ENCODE data around the gene PPFIA1.
A peak's percentile ranks its signal among the peaks of the same experiment; 100 is the strongest.

The PPFIA1 gene

DNA sequence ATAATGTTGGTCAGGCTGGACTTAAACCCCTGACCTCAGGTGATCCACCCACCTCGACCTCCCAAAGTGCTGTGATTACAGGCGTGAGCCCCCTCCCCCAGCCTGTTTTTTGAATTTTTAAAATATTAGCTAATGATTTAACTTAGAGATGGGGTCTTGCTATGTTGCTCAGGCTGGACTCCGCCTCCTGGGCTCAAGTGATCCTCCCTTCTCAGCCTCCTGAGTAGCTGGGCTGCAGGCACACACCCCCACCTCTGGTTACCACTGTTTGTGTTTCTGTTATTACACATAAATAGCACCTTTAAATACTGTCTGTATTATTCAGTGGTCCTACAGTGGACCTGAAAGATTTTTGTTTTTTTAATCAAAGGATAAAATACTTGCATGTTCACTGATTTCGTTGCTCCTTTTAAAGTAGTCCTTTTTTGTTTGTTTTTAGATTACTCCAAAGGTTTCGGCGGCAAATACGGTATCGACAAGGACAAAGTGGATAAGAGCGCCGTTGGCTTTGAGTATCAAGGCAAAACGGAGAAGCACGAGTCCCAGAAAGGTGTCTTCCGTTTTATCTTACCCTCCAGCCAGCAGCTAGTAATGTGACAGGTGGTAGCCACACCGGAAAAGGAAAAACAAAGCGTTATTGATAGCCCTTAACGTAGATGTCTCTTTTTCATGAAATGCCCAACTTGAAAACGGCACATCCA is 149.0 kb downstream of the PPFIA1 start:
- no peak for DNase-seq

GRCh38 chr11:70420008-70420464 is 149.5 kb downstream of the PPFIA1 start:
- DNase-seq, result peak in 2 of 3 donors; percentile 16 to 24

DNA sequence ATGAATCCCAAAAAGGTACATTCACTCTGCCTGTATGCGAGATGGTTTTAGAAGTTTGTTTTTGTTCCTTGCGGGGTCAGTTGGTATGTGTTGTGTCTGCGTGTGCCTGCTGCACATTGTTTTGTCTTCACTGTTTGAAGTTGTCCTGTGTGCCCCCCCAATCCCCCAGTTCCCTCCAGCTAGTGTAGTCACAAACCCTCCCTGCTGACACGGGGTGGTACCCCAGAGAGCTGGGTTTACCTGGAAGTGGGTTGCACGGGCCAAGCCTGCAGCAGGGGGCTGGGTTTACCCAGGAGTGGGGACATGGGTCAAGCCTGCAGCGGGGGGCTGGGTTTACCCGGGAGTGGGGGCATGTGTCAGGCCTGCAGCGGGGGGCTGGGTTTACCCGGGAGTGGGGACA is 150.0 kb downstream of the PPFIA1 start:
- DNase-seq, result no peak

GRCh38 chr11:70421123-70421522 is 150.6 kb downstream of the PPFIA1 start:
- DNase-seq, result peak; percentile 32 to 49 (median 42)

DNA sequence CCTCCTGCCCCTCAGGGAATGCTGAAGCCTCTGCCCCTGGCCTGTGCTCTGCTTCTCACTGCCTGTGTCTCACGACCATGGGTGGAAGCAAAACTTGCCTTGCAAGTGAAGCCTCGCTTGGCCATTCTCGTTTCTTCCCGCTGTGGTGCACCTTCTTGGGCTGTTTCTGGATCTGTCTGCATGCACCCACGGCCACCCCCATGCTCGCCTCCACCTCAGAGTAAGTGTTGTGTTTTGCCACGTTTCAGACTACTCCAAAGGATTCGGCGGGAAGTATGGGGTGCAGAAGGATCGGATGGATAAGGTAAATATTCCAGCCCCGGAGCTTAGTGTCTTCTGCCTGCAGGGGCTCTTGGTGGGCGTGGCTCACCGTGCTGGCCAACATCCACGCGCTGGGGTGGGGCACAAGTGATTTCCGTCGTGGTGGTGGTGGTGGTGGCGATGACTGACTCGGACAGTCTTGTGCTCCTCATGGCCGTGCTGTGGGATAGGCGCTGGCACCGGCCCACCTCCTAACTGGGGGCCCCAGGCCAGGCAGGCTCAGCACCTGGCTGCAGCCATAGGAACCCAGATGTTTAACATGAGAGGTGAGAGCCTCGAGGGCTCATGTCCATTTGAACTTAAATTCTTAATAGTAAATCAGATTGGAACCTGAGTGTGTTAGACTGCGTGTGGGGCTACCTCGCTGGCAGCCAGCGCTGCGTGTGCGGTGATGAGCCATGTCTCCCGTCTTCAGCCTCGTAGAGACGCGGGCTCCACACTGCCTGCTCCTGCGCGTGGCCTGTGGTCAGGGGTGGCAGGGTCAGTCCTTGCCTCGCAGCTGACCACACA is 152.4 kb downstream of the PPFIA1 start:
- DNase-seq, result no peak

- peak; percentile 93 to 95 (median 95) for DNase-seq
Measured at GRCh38 chr11:70423523-70424505, 153.3 kb downstream of the PPFIA1 start.

- DNase-seq, result no peak
Measured at GRCh38 chr11:70424765-70425344, 154.4 kb downstream of the PPFIA1 start.

DNA sequence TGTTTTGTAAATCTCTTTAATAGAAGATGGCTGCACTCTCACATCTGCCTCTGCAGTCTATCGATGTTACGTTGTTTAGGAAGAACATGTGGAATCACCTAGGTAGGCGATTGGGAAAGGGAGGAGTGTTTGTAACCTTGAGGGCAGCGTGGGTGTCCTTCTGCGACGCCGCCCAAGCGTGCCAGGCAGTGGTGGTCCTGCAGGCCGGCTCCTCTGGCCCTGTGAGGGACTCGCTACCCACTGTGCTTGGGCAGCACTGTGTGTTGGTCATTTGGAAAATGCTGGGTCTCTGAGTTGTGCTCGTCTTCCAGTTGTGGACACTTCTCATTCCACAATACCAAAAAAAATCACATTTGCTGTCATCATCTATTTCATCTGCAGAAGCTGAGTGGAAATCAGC is 156.9 kb downstream of the PPFIA1 start:
- no peak for DNase-seq

DNA sequence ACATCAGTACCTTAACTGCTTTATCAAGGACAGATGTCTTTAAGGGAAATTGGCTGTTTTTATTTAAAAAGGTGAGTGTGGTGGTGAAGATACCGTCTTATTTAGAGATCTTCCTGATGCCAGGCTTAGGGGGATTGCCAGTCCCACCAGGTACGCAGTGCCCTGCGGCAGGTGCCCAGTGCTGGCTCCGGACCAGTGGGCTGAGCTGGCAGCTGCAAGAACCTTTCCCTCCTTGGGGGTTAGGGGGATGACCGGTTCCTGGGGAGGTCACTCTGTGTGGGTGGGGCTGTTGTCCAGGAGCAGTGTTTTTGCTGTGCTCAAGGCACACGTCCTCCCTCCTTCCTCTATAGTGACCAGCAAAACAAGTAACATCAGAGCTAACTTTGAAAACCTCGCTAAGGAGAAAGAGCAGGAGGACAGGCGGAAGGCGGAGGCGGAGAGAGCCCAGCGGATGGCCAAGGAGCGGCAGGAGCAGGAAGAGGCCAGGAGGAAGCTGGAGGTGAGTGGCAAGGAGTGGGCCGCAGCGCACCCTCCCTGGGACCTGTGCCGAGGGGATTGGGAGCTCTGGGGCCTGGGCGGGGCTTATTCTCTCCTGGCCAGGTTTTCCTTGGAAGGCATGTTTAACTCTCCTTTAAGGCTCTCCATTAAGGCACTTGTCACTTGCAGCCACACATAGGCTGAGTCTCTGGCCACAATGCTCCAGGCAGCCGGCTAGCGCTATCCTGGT is 158.4 kb downstream of the PPFIA1 start:
- DNase-seq, result no peak

DNA sequence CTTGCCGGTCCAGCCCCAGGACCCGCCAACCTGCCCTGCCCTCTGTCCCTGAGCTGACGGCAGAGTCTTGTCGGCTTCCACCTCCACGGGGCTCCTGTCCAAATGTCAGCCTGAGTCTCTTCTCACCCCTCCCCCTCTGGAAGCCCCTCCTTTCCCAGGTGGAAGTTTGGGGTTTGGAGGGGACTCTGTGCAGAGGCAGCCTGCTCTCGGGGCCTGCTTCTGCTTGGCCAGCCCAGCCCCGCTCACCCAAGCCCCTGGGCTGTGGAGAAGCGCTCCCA is 158.9 kb downstream of the PPFIA1 start:
- no peak for DNase-seq

- no peak for DNase-seq
Measured at GRCh38 chr11:70429724-70430521, 159.4 kb downstream of the PPFIA1 start.

DNA sequence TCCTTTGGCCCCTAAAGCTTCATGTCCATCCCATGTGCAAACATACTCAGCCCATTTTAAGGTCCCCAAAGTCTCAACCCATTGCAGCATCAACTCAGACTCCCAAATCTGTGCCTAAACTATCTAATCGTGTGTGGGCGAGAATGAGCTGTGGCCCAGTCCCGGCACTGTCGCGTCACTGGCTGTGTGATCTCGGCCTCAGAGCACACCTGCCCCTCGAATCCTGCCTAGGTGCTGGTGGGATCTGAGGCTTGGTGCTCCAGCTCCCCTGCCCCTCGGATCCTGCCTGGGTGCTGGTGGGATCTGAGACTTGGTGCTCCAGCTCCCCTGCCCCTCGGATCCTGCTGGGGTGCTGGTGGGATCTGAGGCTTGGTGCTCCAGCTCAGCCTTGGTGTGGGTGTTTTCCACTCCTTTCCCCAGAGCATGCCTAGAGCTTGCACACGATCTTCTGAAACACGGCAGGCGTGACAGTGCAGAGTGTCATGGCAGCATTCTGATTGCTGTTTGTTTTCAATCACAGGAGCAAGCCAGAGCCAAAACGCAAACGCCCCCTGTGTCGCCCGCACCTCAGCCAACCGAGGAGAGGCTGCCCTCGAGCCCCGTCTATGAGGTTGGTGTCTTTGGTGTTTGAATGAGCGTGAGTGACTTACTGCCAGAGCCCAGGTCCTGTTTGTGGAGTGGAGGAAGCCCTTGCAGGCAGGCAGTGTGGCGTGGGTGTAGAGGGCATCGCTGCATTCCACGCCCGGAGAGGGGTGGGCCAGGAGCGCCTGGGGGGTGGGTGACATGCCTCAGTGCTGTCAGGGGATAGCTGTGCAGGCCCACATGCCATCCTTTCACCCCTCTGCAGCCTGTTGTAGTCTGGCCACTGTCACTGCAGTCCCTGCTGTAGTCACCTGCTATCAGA is 160.4 kb downstream of the PPFIA1 start:
- no peak for DNase-seq

DNA sequence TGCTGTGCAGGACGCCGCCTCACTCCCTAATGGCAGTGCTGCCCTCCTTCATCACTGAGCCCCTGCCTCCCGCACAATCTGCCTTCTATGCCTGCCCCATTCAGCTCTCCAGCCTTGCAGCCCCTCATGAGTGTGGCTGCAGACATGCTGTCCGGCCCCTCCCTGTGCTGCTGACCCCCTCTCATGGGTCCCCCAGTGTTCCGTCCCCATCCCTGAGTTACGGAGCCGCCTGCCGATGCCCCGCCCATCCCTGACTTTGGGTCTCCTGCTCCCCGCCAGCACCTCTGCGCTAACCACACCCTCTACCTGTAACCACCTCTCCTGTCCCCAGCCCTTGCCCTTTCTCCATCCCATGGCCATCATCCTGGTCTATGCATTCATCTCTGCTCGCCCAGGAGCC is 161.1 kb downstream of the PPFIA1 start:
- DNase-seq, result no peak

DNA sequence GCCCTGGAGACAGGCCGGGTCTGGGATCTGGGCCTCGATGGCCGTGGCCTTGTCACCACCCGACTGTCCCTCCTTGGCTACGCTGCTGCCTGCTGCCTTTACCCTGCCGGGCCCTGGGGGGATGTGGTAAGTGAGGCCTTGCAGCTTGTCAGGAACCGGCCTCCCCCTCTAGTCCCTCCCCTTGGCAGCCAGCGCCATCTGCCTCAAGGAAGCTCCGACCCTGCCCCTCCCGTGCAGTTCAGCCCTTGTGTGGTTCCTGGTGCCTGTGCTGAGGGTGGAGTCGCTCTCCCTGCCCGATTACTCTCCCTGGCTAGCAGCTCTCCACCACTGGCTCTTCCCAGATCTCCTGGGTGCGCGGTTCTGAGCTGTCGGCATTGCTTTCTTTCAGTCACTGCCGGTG is 161.6 kb downstream of the PPFIA1 start:
- no peak for DNase-seq

- no peak for DNase-seq
Measured at GRCh38 chr11:70432580-70432979, 162.1 kb downstream of the PPFIA1 start.

- DNase-seq, result no peak
Measured at GRCh38 chr11:70433038-70433437, 162.5 kb downstream of the PPFIA1 start.

DNA sequence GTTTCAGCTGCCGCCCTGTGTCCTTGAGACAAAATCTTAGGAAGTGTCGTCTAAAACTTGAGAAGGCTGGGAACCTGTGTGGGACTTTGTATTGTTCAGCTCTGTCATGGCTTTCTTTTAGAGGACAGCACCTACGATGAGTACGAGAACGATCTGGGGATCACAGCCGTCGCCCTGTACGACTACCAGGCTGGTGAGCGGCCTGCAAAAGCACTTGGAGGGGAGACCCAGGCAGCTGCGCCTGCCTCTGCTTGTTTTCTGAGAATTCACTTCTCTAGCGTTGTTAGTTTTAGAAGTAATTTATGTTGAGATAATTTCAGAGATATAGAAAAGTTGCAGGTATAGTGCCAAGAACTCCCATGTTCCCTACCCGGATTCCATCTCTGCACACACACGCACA is 163.0 kb downstream of the PPFIA1 start:
- DNase-seq, result no peak
